KMS-11 (cell line): ENCODE data around the gene CAND2.

Experiments
- H2AFZ ChIP-seq: fragments of 200-600 bp; sonication (generic); 2 replicates; pipeline ENCODE4 v1.6.1; 2016; ENCODE audit warnings: antibody characterized with exemption, mixed run types, low read depth
- H3K27ac ChIP-seq: fragments of 200-600 bp; sonication (generic); 2 replicates; pipeline ENCODE4 v1.6.1; 2016; ENCODE audit warnings: mild to moderate bottlenecking, mixed run types
- H3K27me3 ChIP-seq: fragments of 200-600 bp; sonication (generic); 2 replicates; pipeline ENCODE4 v1.6.1; 2017; ENCODE audit warnings: mild to moderate bottlenecking, low read depth, mixed run types, moderate library complexity; ENCODE audit not compliant: insufficient read depth
- H3K36me3 ChIP-seq: fragments of 200-600 bp; sonication (generic); 2 replicates; pipeline ENCODE4 v1.6.1; 2017; ENCODE audit warnings: mild to moderate bottlenecking, mixed run types; ENCODE audit not compliant: insufficient read depth
- H3K4me1 ChIP-seq: fragments of 200-600 bp; sonication (generic); 2 replicates; pipeline ENCODE4 v1.6.1; 2016; ENCODE audit warnings: mild to moderate bottlenecking, low read depth, mixed run types; ENCODE audit not compliant: poor library complexity, severe bottlenecking
- H3K4me2 ChIP-seq: fragments of 200-600 bp; sonication (generic); 2 replicates; pipeline ENCODE4 v1.7.0; 2016; ENCODE audit warnings: mild to moderate bottlenecking, mixed run types
- H3K4me3 ChIP-seq: fragments of 200-600 bp; sonication (generic); IDR thresholded peaks from 2 replicates; pipeline ENCODE4 v1.6.1; 2017; ENCODE audit warnings: low read depth, low read length, mixed read lengths; ENCODE audit not compliant: insufficient read depth
- H3K79me2 ChIP-seq: fragments of 200-600 bp; sonication (generic); 2 replicates; pipeline ENCODE4 v1.6.1; 2016; ENCODE audit warnings: low read depth, mixed run types; ENCODE audit not compliant: insufficient read depth
- H3K9ac ChIP-seq: fragments of 200-600 bp; sonication (generic); 2 replicates; pipeline ENCODE4 v1.6.1; 2016; ENCODE audit warnings: mild to moderate bottlenecking, mixed run types
- H4K20me1 ChIP-seq: fragments of 200-600 bp; sonication (generic); 2 replicates; pipeline ENCODE4 v1.6.1; 2016; ENCODE audit warnings: mild to moderate bottlenecking, mixed run types; ENCODE audit not compliant: insufficient read depth
- CTCF ChIP-seq: fragments of 200-600 bp; sonication (generic); conservative IDR thresholded peaks from 2 replicates; pipeline ENCODE4 v1.6.1; 2017; ENCODE audit warnings: low read depth, mild to moderate bottlenecking, antibody characterized with exemption, low read length, moderate library complexity, mixed read lengths

Gene CAND2

DNA sequence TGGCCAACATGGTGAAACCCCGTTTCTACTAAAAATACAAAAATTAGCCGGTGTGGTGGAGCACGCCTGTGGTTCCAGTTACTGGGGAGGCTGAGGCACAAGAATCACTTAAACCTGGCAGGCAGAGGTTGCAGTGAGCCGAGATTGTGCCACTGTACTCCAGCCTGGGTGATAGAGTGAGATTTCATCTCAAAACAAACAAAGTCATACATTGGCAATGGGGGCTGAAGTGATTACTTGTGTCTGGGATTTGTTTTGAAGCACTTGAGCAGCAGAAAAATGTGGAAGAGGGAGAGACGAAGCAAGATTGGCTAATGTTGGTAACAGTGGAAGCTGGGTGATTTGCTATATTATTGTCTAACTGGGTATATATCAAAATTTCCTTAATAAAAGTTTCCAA is 24.0 kb upstream of the CAND2 start:
- no peaks in the 10 kb centered on the region for H4K20me1 ChIP-seq
- H2AFZ ChIP-seq: no peak overlapping the region
- H3K4me1 ChIP-seq: no peaks in the 10 kb centered on the region
- no peak overlapping the region for H3K4me3 ChIP-seq
- H3K36me3 ChIP-seq: no peaks in the 10 kb centered on the region
- no peak overlapping the region for H3K27ac ChIP-seq
- H3K9ac ChIP-seq: no peak overlapping the region
- TF ChIP-seq CTCF: no peak
- H3K27me3 ChIP-seq: no peaks in the 10 kb centered on the region
- no peaks in the 10 kb centered on the region for H3K79me2 ChIP-seq
- no peak overlapping the region for H3K4me2 ChIP-seq

- Histone ChIP-seq H4K20me1 (no peaks in the 10 kb centered on the region), H3K79me2 (no peaks in the 10 kb centered on the region), H3K36me3 (no peaks in the 10 kb centered on the region), H2AFZ (no peak overlapping the region), H3K27me3 (no peaks in the 10 kb centered on the region), H3K27ac (no peak overlapping the region), H3K4me1 (no peaks in the 10 kb centered on the region), H3K4me2 (no peak overlapping the region), H3K4me3 (no peak overlapping the region), H3K9ac (no peak overlapping the region)
- TF ChIP-seq CTCF: no peak
Measured at GRCh38 chr3:12773030-12773709, 23.3 kb upstream of the CAND2 start.

GRCh38 chr3:12773710-12774086 is 22.8 kb upstream of the CAND2 start:
- no peak for TF ChIP-seq CTCF
- H3K4me1 ChIP-seq: no peaks in the 10 kb centered on the region
- no peaks in the 10 kb centered on the region for H3K27me3 ChIP-seq
- no peak overlapping the region for H3K4me2 ChIP-seq
- no peaks in the 10 kb centered on the region for H3K36me3 ChIP-seq
- no peak overlapping the region for H3K4me3 ChIP-seq
- no peak overlapping the region for H3K27ac ChIP-seq
- H3K9ac ChIP-seq: no peak overlapping the region
- H3K79me2 ChIP-seq: no peaks in the 10 kb centered on the region
- H2AFZ ChIP-seq: no peak overlapping the region
- no peaks in the 10 kb centered on the region for H4K20me1 ChIP-seq

DNA sequence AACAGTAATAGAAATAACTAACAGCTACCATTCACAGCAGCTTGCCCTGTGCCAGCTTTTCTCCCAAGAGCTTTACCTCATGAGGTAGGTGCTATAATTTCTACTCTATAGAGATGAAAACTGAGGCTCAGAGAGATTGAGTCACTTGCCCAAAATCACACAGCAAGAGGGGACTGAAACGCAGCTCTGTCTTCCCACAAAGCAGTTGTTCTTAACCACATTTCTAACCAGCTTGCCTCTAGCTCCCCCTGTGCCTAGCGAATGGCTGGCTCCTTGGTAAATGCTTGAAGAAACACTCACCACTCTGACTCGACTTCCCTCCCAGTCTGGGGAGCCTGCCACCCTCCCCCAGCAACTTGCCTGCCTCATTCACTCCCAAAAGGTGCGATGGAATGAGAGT is 21.9 kb upstream of the CAND2 start:
- H3K9ac ChIP-seq: no peak overlapping the region

More for the DNA sequence above, 21.9 kb upstream of the CAND2 start:
- Histone ChIP-seq H3K27me3 (no peaks in the 10 kb centered on the region), H3K4me2 (no peak overlapping the region), H3K4me1 (no peaks in the 10 kb centered on the region), H3K36me3 (no peaks in the 10 kb centered on the region), H3K79me2 (no peaks in the 10 kb centered on the region), H3K4me3 (no peak overlapping the region), H4K20me1 (no peaks in the 10 kb centered on the region), H2AFZ (no peak overlapping the region), H3K27ac (no peak overlapping the region)
- TF ChIP-seq CTCF: no peak
